RWPE2 (cell line): Measurements from ENCODE around the gene TF.
A peak's percentile ranks its signal among the peaks of the same experiment; 100 is the strongest.

Experiments
- ATAC-seq: fragments of 200-7000 bp; cut with Tn5 transposase; 3 replicates; pipeline ENCODE4 v1.9.1; 2021; ENCODE audit warnings: low read depth
- DNase-seq: peaks from one replicate; pipeline ENCODE4 v3.0.0-alpha.2; 2020; ENCODE audit warnings: low spot score
- H3K27ac ChIP-seq: fragments of 450-650 bp; 2 replicates; pipeline ENCODE4 v1.5.1; 2017; ENCODE audit warnings: mild to moderate bottlenecking; ENCODE audit not compliant: poor library complexity, severe bottlenecking
- H3K27me3 ChIP-seq: fragments of 250-450 bp; sonication (Bioruptor Pico); 2 replicates; pipeline ENCODE4 v1.5.1; 2021; ENCODE audit warnings: mild to moderate bottlenecking, moderate library complexity; ENCODE audit not compliant: insufficient read depth, poor library complexity, severe bottlenecking
- H3K36me3 ChIP-seq: fragments of 250-450 bp; sonication (Bioruptor Pico); 2 replicates; pipeline ENCODE4 v1.5.1; 2020; ENCODE audit warnings: low read depth, mild to moderate bottlenecking, moderate library complexity
- H3K4me1 ChIP-seq: fragments of 250-450 bp; sonication (Bioruptor Pico); 2 replicates; pipeline ENCODE4 v1.5.1; 2021; ENCODE audit warnings: mild to moderate bottlenecking, moderate library complexity; ENCODE audit not compliant: insufficient read depth, poor library complexity, severe bottlenecking
- H3K4me3 ChIP-seq: fragments of 250-450 bp; sonication (Bioruptor Pico); 2 replicates; pipeline ENCODE4 v1.5.1; 2021; ENCODE audit warnings: mild to moderate bottlenecking, moderate library complexity; ENCODE audit not compliant: severe bottlenecking
- H3K9me3 ChIP-seq: fragments of 250-450 bp; sonication (Bioruptor Pico); 2 replicates; pipeline ENCODE4 v1.5.1; 2021; ENCODE audit warnings: mild to moderate bottlenecking, moderate library complexity; ENCODE audit not compliant: severe bottlenecking
- CTCF ChIP-seq: fragments of 450-650 bp; IDR thresholded peaks from one replicate; pipeline ENCODE4 v1.5.1; 2017; ENCODE audit warnings: mild to moderate bottlenecking, moderate library complexity; ENCODE audit not compliant: poor library complexity, severe bottlenecking

Gene TF

GRCh38 chr3:133803469-133803868 is 57.3 kb downstream of the TF start:
- TF ChIP-seq CTCF, result no peak
- ATAC-seq (no peak), DNase-seq (no peak)
- no peaks in the 10 kb centered on the region for H3K27me3 ChIP-seq
- peaks cover 17% of the 10 kb centered on the region for H3K36me3 ChIP-seq
- H3K27ac ChIP-seq, result no peak overlapping the region
- H3K9me3 ChIP-seq, result no peaks in the 10 kb centered on the region
- no peak overlapping the region for H3K4me3 ChIP-seq
- peaks cover 4% of the 10 kb centered on the region for H3K4me1 ChIP-seq

- Histone ChIP-seq H3K27ac (no peak overlapping the region), H3K4me3 (peak overlapping the region; percentile 64), H3K36me3 (peaks cover 32% of the 10 kb centered on the region), H3K27me3 (no peaks in the 10 kb centered on the region), H3K4me1 (peaks cover 4% of the 10 kb centered on the region), H3K9me3 (no peaks in the 10 kb centered on the region)
- DNase-seq, result no peak
- TF ChIP-seq CTCF, result no peak
- ATAC-seq, result no peak
Measured at GRCh38 chr3:133804896-133805295, 58.7 kb downstream of the TF start.

- TF ChIP-seq CTCF, result no peak
- Histone ChIP-seq H3K27me3 (no peaks in the 10 kb centered on the region), H3K4me1 (peaks cover 4% of the 10 kb centered on the region), H3K36me3 (peaks cover 36% of the 10 kb centered on the region), H3K27ac (no peak overlapping the region), H3K4me3 (peak overlapping the region; percentile 64), H3K9me3 (no peaks in the 10 kb centered on the region)
- no peak for ATAC-seq
- DNase-seq, result no peak
Measured at GRCh38 chr3:133805384-133805701, 59.1 kb downstream of the TF start.

- no peaks in the 10 kb centered on the region for H3K9me3 ChIP-seq
- peak within 1 kb of the TSS; percentile 64 for H3K4me3 ChIP-seq
- no peak for TF ChIP-seq CTCF
- H3K27me3 ChIP-seq, result no peaks in the 10 kb centered on the region
- H3K27ac ChIP-seq, result peak within 1 kb of the TSS; percentile 11
- ATAC-seq, result peak; percentile 98
- H3K4me1 ChIP-seq, result peaks cover 4% of the 10 kb centered on the region
- DNase-seq, result peak; percentile 93
- peaks cover 42% of the 10 kb centered on the region for H3K36me3 ChIP-seq
Measured at GRCh38 chr3:133805702-133806475, 59.7 kb downstream of the TF start, which contains the start of gene SRPRB. Gene SRPRB (plus strand): TSS chr3:133805815. CDS start chr3:133805849, 34 bp downstream.

- H3K27me3 ChIP-seq, result no peaks in the 10 kb centered on the region
- peaks cover 90% of the 10 kb centered on the region for H3K36me3 ChIP-seq
- H3K27ac ChIP-seq, result no peak overlapping the region
- no peak for ATAC-seq
- no peak for DNase-seq
- no peak for TF ChIP-seq CTCF
- H3K9me3 ChIP-seq, result no peaks in the 10 kb centered on the region
- H3K4me1 ChIP-seq, result no peaks in the 10 kb centered on the region
- no peak overlapping the region for H3K4me3 ChIP-seq
Measured at GRCh38 chr3:133812872-133813271, 66.7 kb downstream of the TF start.
